Cardiac septum (tissue), 1 donor: ENCODE results near the gene ZC3H12A. TPM values are rescaled to one million over a fixed set of nuclear protein-coding genes. Genes with fewer than 3 reads are reported as not detected.
"Not testable (repeated sequence)": the region's sequence is repeated elsewhere in the genome, so short reads cannot be mapped to it uniquely, and the experiment has no call there.

Experiments
- DNase-seq: peaks from one replicate; pipeline ENCODE4 v3.0.0-alpha.2; 2020; ENCODE audit warnings: low spot score
- intact Hi-C: fragments of 100-400 bp; cut with DNase I; formaldehyde crosslinking; loops from one replicate; pipeline ENCODE4 v1.14.0; 2022
- microRNA-seq: library from miRNA; unstranded; fragments of <30 nt; microRNA quantifications from one replicate; pipeline ENCODE4 v1.2.0, GENCODE V29; 2020
- total RNA-seq: library from RNA; stranded (reverse); fragmentation: NEBNext Ultra II Directional; extraction: Animal tissue kit (Norgen Biotek cat#: 25700); gene quantifications from one replicate; pipeline ENCODE4 v1.2.1, GENCODE V29; 2021
- donor health status: DM: no; HTN: no; CAD: no.

ZC3H12A gene
- total RNA-seq, 1 donor from 2014 or later, result 3.3 TPM

GRCh38 chr1:37532418-37533156 is 58.2 kb downstream of the ZC3H12A start:
- DNase-seq, intact Hi-C loops: not testable (repeated sequence)

DNA sequence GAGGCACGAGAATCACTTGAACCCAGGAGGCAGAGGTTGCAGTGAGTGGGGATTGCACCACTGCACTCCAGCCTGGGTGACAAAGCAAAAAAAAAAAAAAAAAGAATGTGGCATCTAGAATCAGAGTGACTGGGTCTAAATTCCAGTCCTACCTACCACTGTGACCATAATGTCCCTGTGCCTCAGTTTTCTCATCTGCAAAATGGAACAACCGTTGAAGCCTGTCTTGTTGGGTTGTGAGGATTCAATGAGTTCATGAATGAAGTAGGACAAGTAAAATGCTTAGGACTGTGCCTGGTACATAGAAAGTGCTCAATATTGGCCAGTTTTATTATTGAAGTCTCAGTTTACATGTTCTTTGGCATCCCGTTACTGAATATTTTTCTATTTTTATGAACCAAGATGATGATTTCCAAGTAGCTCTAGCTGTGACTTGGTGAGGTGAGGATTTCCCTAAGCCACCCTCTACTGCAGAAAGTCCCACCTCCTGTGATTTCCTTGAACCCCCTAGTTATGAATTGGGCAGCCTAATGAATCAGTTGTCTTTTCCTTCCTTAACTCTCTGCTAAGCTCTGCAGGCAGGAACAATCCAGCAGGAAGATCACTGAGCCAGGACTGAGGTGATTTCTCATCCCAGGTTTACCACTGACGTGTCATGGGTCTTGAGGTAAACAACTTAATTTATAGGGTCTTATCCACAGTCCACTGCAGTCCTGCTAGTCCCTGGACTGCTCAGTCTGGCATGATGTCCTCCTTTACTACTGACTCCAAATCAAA is 59.1 kb downstream of the ZC3H12A start:
- intact Hi-C loops, result no loop called here
- no peak for DNase-seq

Small RNA genes within 50 kb of the gene (microRNA-seq; reads per million reads assigned to microRNA genes)
- gene MIR5581 (1.3 reads per million), gene MIR6732 (not detected)

Other genes with a start within 250 kb of the ZC3H12A start
- gene MEAF6, start 40.2 kb downstream of the ZC3H12A start, total RNA-seq, result 40.1 TPM
- gene SNIP1, start 79.7 kb downstream of the ZC3H12A start, total RNA-seq, result 10.5 TPM
- 3.0 TPM for gene DNALI1, start 82.4 kb downstream of the ZC3H12A start, total RNA-seq
- 24.1 TPM for gene GNL2, start 121.4 kb downstream of the ZC3H12A start, total RNA-seq
- not detected for gene RSPO1, start 160.3 kb downstream of the ZC3H12A start, total RNA-seq
- 0.27 TPM for gene CDCA8, start 217.9 kb downstream of the ZC3H12A start, total RNA-seq